HepG2 (cell line): Measurements from ENCODE around the gene PLCXD1. TPM values are rescaled to one million over a fixed set of nuclear protein-coding genes. Genes with fewer than 3 reads are reported as not detected.
A peak's percentile ranks its signal among the peaks of the same experiment; 100 is the strongest.

ENCODE experiments used
- ATAC-seq: fragments of 200-7000 bp; cut with Tn5 transposase; 3 replicates; pipeline ENCODE4 v1.9.1; 2020; ENCODE audit warnings: mild to moderate bottlenecking, moderate library complexity
- BruUV-seq: library from RNA; stranded (reverse); fragments of 400-500 nt; replicated peaks from 2 replicates; lab custom pipeline; 2021; lab: Mats Ljungman, UMichigan
- CTCF ChIA-PET: fragments of 300-600 bp; formaldehyde crosslinking; extraction: SDS; loops from one replicate; lab custom pipeline; 2021; ENCODE audit warnings: low total read pairs, inconsistent platforms, low intra/inter-chr PET ratio; lab: Yijun Ruan, JAX
- POLR2A ChIA-PET: fragments of 350-600 bp; sonication (Branson Sonifier 250); formaldehyde crosslinking; loops from one replicate; lab custom pipeline; 2020; ENCODE audit warnings: antibody characterized with exemption, inconsistent platforms; lab: Yijun Ruan, JAX
- DNase-seq: peaks from one replicate; pipeline ENCODE4 v3.0.0-alpha.2; 2015; ENCODE audit warnings: low spot score
- FAIRE-seq: peaks from 3 replicates; lab custom pipeline; 2011; peaks lifted over from hg19 to GRCh38; lab: Jason Lieb, UNC
- H2AFZ ChIP-seq: one replicate; pipeline ENCODE4 v1.6.1; 2011; ENCODE audit warnings: low read length, inconsistent platforms
- H3K27ac ChIP-seq: fragments of 300-600 bp; 3 replicates; pipeline ENCODE4 v1.8.0; 2011; ENCODE audit warnings: mixed run types, mild to moderate bottlenecking, mixed read lengths, low read length, inconsistent platforms; ENCODE audit not compliant: insufficient read depth; ENCODE audit errors: extremely low read length
- H3K27me3 ChIP-seq, 2 experiments: fragments of 200-600 bp in 1 of 2; 2 replicates in 1 of 2; 3 replicates in 1 of 2; pipeline versions ENCODE4 v1.6.0 to v1.8.0; 2011; ENCODE audit warnings: low read length in 2 of 2, mild to moderate bottlenecking in 2 of 2, moderate library complexity in 2 of 2, inconsistent platforms in 1 of 2; ENCODE audit not compliant: insufficient read depth in 2 of 2, control insufficient read depth in 1 of 2
- H3K36me3 ChIP-seq, 2 experiments: fragments of 200-600 bp in 1 of 2; replicated peaks in 1 of 2; 2 replicates in 1 of 2; 3 replicates in 1 of 2; pipeline versions ENCODE4 v1.5.1 to v1.8.0; 2011; ENCODE audit warnings: low read length in 2 of 2, inconsistent platforms in 1 of 2; ENCODE audit not compliant: insufficient read depth in 2 of 2, control insufficient read depth in 1 of 2
- H3K4me1 ChIP-seq: 2 replicates; pipeline ENCODE4 v1.5.1; 2012; ENCODE audit warnings: low read length, inconsistent platforms; ENCODE audit not compliant: insufficient read depth
- H3K4me2 ChIP-seq: 2 replicates; pipeline ENCODE4 v1.6.0; 2011; ENCODE audit warnings: low read depth, low read length, inconsistent platforms
- H3K4me3 ChIP-seq, 3 experiments: fragments of 200-600 bp in 1 of 3; sonication (generic), shearing (Covaris generic) in 1 of 3; replicated peaks in 1 of 3; 2 replicates each; pipeline ENCODE4 v1.5.1; 2011 to 2016; ENCODE audit warnings: low read length in 3 of 3, inconsistent platforms in 2 of 3, low read depth in 2 of 3, mild to moderate bottlenecking in 2 of 3, control low read depth in 1 of 3, mixed read lengths in 1 of 3; ENCODE audit not compliant: insufficient read depth in 1 of 3
- H3K79me2 ChIP-seq: one replicate; pipeline ENCODE4 v1.6.1; 2011; ENCODE audit warnings: low read length, inconsistent platforms; ENCODE audit not compliant: insufficient read depth
- H3K9ac ChIP-seq: 2 replicates; pipeline ENCODE4 v1.6.0; 2011; ENCODE audit warnings: mild to moderate bottlenecking, low read depth, low read length, inconsistent platforms; ENCODE audit not compliant: insufficient read depth
- H3K9me3 ChIP-seq: 2 replicates; pipeline ENCODE4 v1.5.1; 2012; ENCODE audit warnings: mild to moderate bottlenecking, low read length
- H4K20me1 ChIP-seq: 2 replicates; pipeline ENCODE4 v1.6.0; 2011; ENCODE audit warnings: inconsistent platforms, mild to moderate bottlenecking, low read length, moderate library complexity; ENCODE audit not compliant: insufficient read depth
- LCORL ChIP-seq, 2 experiments: fragments of 450-650 bp in 1 of 2; sonication (generic) in 1 of 2; formaldehyde crosslinking in 1 of 2; IDR thresholded peaks; 2 replicates each; pipeline versions ENCODE4 v1.5.0 to v1.6.1; 2017 to 2020; ENCODE audit warnings: antibody characterized with exemption in 1 of 2, missing genetic modification reagents in 1 of 2
- MYC ChIP-seq: sonication (generic); formaldehyde crosslinking; IDR thresholded peaks from 2 replicates; pipeline ENCODE4 v1.9.0; 2021; ENCODE audit warnings: missing genetic modification reagents, borderline replicate concordance
- NR2F6 ChIP-seq, 2 experiments: IDR thresholded peaks; 2 replicates each; pipeline ENCODE4 v1.6.1; 2016; ENCODE audit warnings: antibody characterized with exemption in 1 of 2, mild to moderate bottlenecking in 1 of 2
- TBP ChIP-seq: sonication (generic); formaldehyde crosslinking; IDR thresholded peaks from 2 replicates; pipeline ENCODE4 v1.5.0; 2020; ENCODE audit warnings: missing genetic modification reagents
- ZNF260 ChIP-seq: sonication (generic); formaldehyde crosslinking; IDR thresholded peaks from 2 replicates; pipeline ENCODE4 v1.4.0; 2020; ENCODE audit warnings: missing genetic modification reagents, low read depth, mild to moderate bottlenecking, borderline replicate concordance
- ZNF687 ChIP-seq: sonication (generic); formaldehyde crosslinking; IDR thresholded peaks from 2 replicates; pipeline ENCODE4 v1.5.1; 2020; ENCODE audit warnings: mild to moderate bottlenecking, missing genetic modification reagents, moderate library complexity
- ZSCAN31 ChIP-seq: sonication (generic); formaldehyde crosslinking; IDR thresholded peaks from 2 replicates; pipeline ENCODE4 v1.5.0; 2020; ENCODE audit warnings: low read depth, mild to moderate bottlenecking, missing genetic modification reagents
- WGBS: methylation state at CpG from one replicate; pipeline ENCODE4 v1.1.6; 2017; ENCODE audit warnings: low lambda C conversion rate; 5-methylcytosine and 5-hydroxymethylcytosine counted together
- in situ Hi-C: cut with HindIII; loops from 2 replicates; pipeline ENCODE4 v1.10.0; 2017; ENCODE audit warnings: low pct_unique_long_range_greater_than_20kb; ENCODE audit not compliant: extremely low pct_ligation_motif_present
- intact Hi-C: fragments of 100-400 bp; cut with micrococcal nuclease; formaldehyde crosslinking; loops from one replicate; pipeline ENCODE4 v1.10.0; 2022; ENCODE audit not compliant: unreplicated experiment
- polyA plus RNA-seq, 8 experiments: library from polyadenylated mRNA; depleted of rRNA in 3 of 8; stranded (reverse) in 7 of 8; unstranded in 1 of 8; fragments of >200 nt; fragmentation: Illumina TruSeq in 4 of 8; extraction: Trizol in 4 of 8; gene quantifications; 2 replicates each; pipeline versions ENCODE4 v1.2.1 to v1.2.3, GENCODE V29; 2011 to 2016; ENCODE audit warnings: low read depth in 4 of 8, missing spikeins in 1 of 8, mixed read lengths in 1 of 8; ENCODE audit not compliant: insufficient read depth in 1 of 8
- total RNA-seq, 5 experiments: library from RNA; depleted of rRNA; stranded (reverse); fragments of >200 nt; fragmentation: Illumina TruSeq; extraction: Trizol; gene quantifications; 2 replicates each; pipeline ENCODE4 v1.2.3, GENCODE V29; 2016; ENCODE audit warnings: low read depth in 1 of 5
- TF ChIP-seq, protein P1 (sequence below): sonication (generic); formaldehyde crosslinking; IDR thresholded peaks from 2 replicates; pipeline ENCODE4 v1.4.0; 2020; ENCODE audit warnings: missing genetic modification reagents, low read depth, mild to moderate bottlenecking, borderline replicate concordance
- TF ChIP-seq, protein P2 (sequence below): sonication (generic); formaldehyde crosslinking; IDR thresholded peaks from 2 replicates; pipeline ENCODE4 v1.4.0; 2020; ENCODE audit warnings: missing genetic modification reagents
- TF ChIP-seq, protein P3 (sequence below): sonication (generic); formaldehyde crosslinking; IDR thresholded peaks from 2 replicates; pipeline ENCODE4 v1.5.0; 2020; ENCODE audit warnings: missing genetic modification reagents

PLCXD1 gene
- total and polyA plus RNA-seq, 2 of the 13 experiments (the other 11 are each of a cell fraction or from before 2014, with no cell fraction given): 87.7 to 153 TPM

DNA sequence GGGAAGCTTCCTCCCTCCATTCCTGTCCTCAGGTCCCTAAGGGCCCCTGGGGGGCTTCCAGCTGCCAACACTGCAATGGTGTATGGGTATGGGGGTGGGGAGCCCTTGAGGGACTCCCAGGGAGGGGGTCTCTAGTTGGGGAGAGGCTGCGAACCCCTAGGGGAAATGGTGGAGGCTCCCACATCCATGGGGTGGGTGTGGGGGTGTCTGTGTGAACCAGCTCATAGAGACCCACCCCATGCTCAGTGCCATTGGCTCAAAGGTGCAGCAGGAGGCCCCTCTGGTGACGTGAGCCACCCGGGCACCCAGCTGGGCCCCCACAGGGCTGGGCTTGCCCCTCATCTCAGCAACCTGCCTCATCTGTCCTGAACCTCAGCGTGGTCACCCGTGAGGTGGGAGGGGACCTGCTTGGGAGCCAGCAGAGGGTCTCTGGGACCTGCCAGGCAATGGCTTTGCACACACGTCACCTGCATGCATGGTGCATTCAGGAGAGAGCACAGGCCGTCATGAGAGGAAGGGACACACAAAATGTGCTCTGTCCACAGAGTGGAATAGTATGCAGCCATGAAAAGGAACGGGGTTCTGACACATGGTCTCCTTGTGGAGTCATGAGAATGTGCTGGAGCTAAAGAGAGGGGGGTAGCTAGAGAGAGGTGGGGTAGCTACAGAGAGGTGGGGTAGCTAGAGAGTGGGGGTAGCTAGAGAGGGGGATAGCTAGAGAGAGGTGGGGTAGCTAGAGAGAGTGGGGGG, 22.7 kb upstream of the PLCXD1 start (continued):
- TF ChIP-seq TBP (CRISPR knock-in tag) (no peak), ZSCAN31 (CRISPR knock-in tag) (no peak), ZNF260 (CRISPR knock-in tag) (peak; percentile 80; the same call in 1 of the 2 replicates), NR2F6 (IDR thresholded peaks at IDR 0.05) (0 out of 2 replicates have a peak, but pooled peaks have one; percentile 2), NR2F6 (CRISPR knock-in tag; IDR thresholded peaks at IDR 0.05) (no peak)
- TF ChIP-seq, protein P1, sequence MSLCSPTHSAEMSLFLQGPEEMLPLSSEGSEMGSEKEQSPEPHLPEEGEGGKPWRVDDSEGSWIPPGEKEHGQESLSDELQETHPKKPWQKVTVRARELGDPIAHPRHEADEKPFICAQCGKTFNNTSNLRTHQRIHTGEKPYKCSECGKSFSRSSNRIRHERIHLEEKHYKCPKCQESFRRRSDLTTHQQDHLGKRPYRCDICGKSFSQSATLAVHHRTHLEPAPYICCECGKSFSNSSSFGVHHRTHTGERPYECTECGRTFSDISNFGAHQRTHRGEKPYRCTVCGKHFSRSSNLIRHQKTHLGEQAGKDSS (CRISPR knock-in tag): 0 out of 2 replicates have a peak, but pooled peaks have one; percentile 36
- TF ChIP-seq, protein P2, sequence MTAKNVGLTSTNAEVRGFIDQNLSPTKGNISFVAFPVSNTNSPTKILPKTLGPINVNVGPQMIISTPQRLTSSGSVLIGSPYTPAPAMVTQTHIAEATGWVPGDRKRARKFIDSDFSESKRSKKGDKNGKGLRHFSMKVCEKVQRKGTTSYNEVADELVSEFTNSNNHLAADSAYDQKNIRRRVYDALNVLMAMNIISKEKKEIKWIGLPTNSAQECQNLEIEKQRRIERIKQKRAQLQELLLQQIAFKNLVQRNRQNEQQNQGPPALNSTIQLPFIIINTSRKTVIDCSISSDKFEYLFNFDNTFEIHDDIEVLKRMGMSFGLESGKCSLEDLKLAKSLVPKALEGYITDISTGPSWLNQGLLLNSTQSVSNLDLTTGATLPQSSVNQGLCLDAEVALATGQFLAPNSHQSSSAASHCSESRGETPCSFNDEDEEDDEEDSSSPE (CRISPR knock-in tag): no peak

DNA sequence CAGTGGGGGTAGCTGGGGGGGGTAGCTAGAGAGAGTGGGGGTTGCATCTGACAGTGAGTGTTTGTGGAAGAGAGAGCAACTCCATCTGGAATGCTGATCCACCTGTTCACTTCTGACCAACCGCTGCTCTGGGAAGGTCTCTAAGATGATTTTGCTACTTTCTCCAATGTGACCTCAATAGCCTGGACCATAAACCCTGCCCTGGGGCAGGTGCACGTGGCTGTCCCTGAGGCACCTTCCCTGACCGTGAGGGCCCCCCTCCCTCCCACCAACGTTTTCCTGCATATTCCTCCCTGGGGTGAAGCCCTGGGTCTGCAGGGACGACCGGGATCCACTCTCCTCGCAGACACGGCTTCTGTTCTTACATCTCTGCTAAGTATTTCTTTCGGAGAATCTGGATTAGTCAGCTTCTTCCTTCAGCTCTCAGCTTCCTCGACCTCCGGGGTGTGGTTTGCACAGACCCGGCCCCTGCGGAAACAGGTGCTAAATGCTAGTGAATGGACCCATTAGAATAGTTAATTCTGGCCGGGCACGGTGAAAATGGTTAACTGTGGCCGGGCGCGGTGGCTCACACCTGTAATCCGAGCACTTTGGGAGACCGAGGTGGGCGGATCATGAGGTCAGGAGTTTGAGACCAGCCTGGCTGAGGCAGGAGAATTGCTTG, 21.4 kb upstream of the PLCXD1 start:
- Histone ChIP-seq H3K4me2 (peak overlapping the region; percentile 34; the same call in 1 of the 2 replicates), H3K36me3 (no peaks in the 10 kb centered on the region), H3K79me2 (no peaks in the 10 kb centered on the region), H3K4me1 (peaks cover 64% of the 10 kb centered on the region), H3K27ac (no peak overlapping the region), H3K4me3 (peak overlapping the region in 1 of 3 experiments; percentile 33; a peak in 1 of 6 replicates), H3K27me3 (no peaks in the 10 kb centered on the region), H3K9me3 (no peaks in the 10 kb centered on the region), H3K9ac (no peak overlapping the region), H4K20me1 (no peaks in the 10 kb centered on the region), H2AFZ (no peak overlapping the region)
- in situ Hi-C loops (no loop called here), intact Hi-C loops (no loop called here)
- ChIA-PET CTCF (no interaction called here), POLR2A (no interaction called here)
- DNase-seq: no peak
- WGBS: 41% methylated on average over 21 of the region's 21 CpGs
- no TSS peak for BruUV-seq
- ATAC-seq: no peak
- FAIRE-seq: no peak
- TF ChIP-seq LCORL (IDR thresholded peaks at IDR 0.05): no peak
- 0 out of 2 replicates have a peak, but pooled peaks have one; percentile 29 for TF ChIP-seq LCORL (CRISPR knock-in tag; IDR thresholded peaks at IDR 0.05)
- peak; percentile 18; the same call in 1 of the 2 replicates for TF ChIP-seq MYC (CRISPR knock-in tag)
- peak; percentile 58 for TF ChIP-seq ZNF687 (CRISPR knock-in tag)
- TF ChIP-seq, protein P3, sequence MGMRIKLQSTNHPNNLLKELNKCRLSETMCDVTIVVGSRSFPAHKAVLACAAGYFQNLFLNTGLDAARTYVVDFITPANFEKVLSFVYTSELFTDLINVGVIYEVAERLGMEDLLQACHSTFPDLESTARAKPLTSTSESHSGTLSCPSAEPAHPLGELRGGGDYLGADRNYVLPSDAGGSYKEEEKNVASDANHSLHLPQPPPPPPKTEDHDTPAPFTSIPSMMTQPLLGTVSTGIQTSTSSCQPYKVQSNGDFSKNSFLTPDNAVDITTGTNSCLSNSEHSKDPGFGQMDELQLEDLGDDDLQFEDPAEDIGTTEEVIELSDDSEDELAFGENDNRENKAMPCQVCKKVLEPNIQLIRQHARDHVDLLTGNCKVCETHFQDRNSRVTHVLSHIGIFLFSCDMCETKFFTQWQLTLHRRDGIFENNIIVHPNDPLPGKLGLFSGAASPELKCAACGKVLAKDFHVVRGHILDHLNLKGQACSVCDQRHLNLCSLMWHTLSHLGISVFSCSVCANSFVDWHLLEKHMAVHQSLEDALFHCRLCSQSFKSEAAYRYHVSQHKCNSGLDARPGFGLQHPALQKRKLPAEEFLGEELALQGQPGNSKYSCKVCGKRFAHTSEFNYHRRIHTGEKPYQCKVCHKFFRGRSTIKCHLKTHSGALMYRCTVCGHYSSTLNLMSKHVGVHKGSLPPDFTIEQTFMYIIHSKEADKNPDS (CRISPR knock-in tag): no peak
